Mesothelial cell of epicardium (in vitro differentiated cells): Measurements from ENCODE around the gene SMPDL3A. TPM values are rescaled to one million over a fixed set of nuclear protein-coding genes. Genes with fewer than 3 reads are reported as not detected.
A peak's percentile ranks its signal among the peaks of the same experiment; 100 is the strongest.

ENCODE experiments used
- DNase-seq, 2 experiments: peaks; one replicate each; pipeline ENCODE4 v3.0.0; 2021; ENCODE audit warnings: low spot score in 2 of 2; ENCODE audit not compliant: unreplicated experiment in 2 of 2
- H3K27ac Mint-ChIP-seq: 2 replicates; pipeline ENCODE4 v1.8.0; 2021; ENCODE audit warnings: mixed read lengths
- H3K27me3 Mint-ChIP-seq: 2 replicates; pipeline ENCODE4 v1.8.0; 2021; ENCODE audit warnings: low read depth, mixed read lengths
- H3K36me3 Mint-ChIP-seq: 2 replicates; pipeline ENCODE4 v1.8.0; 2021; ENCODE audit warnings: mixed read lengths
- H3K4me1 Mint-ChIP-seq: 2 replicates; pipeline ENCODE4 v1.8.0; 2021; ENCODE audit warnings: mixed read lengths
- H3K4me3 Mint-ChIP-seq: 2 replicates; pipeline ENCODE4 v1.8.0; 2021; ENCODE audit warnings: mild to moderate bottlenecking, moderate library complexity, mixed read lengths
- H3K9me3 Mint-ChIP-seq: 2 replicates; pipeline ENCODE4 v1.8.0; 2021; ENCODE audit warnings: mixed read lengths
- total RNA-seq: library from RNA; stranded (reverse); gene quantifications from 3 replicates; pipeline ENCODE4 v1.2.1, GENCODE V29; 2021
- TF ChIP-seq, protein P1 (sequence below): fragments of 200-600 bp; sonication (generic); IDR thresholded peaks from one replicate; pipeline ENCODE4 v1.5.0; 2021; ENCODE audit warnings: antibody characterized with exemption; ENCODE audit not compliant: unreplicated experiment

Gene SMPDL3A
- total RNA-seq, 1 donor from 2014 or later: 58.9 TPM

- no peak for DNase-seq
- peaks cover 7% of the 10 kb centered on the region for H3K9me3 Mint-ChIP-seq
- peaks cover 38% of the 10 kb centered on the region for H3K4me1 Mint-ChIP-seq
- H3K36me3 Mint-ChIP-seq: no peaks in the 10 kb centered on the region
- TF ChIP-seq, protein P1, sequence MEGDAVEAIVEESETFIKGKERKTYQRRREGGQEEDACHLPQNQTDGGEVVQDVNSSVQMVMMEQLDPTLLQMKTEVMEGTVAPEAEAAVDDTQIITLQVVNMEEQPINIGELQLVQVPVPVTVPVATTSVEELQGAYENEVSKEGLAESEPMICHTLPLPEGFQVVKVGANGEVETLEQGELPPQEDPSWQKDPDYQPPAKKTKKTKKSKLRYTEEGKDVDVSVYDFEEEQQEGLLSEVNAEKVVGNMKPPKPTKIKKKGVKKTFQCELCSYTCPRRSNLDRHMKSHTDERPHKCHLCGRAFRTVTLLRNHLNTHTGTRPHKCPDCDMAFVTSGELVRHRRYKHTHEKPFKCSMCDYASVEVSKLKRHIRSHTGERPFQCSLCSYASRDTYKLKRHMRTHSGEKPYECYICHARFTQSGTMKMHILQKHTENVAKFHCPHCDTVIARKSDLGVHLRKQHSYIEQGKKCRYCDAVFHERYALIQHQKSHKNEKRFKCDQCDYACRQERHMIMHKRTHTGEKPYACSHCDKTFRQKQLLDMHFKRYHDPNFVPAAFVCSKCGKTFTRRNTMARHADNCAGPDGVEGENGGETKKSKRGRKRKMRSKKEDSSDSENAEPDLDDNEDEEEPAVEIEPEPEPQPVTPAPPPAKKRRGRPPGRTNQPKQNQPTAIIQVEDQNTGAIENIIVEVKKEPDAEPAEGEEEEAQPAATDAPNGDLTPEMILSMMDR: no peak
- H3K27me3 Mint-ChIP-seq: no peaks in the 10 kb centered on the region
- no peak overlapping the region for H3K4me3 Mint-ChIP-seq
- peak overlapping the region; percentile 1 for H3K27ac Mint-ChIP-seq
These were observed 18.0 kb upstream of the SMPDL3A start for GRCh38 chr6:122770835-122771601.

GRCh38 chr6:122772724-122773415 is 16.2 kb upstream of the SMPDL3A start:
- Mint-ChIP-seq H3K9me3 (peaks cover 10% of the 10 kb centered on the region), H3K27ac (peak overlapping the region; percentile 80), H3K4me1 (peaks cover 34% of the 10 kb centered on the region), H3K36me3 (no peaks in the 10 kb centered on the region), H3K4me3 (no peak overlapping the region), H3K27me3 (no peaks in the 10 kb centered on the region)
- TF ChIP-seq, protein P1: no peak
- no peak for DNase-seq

GRCh38 chr6:122775975-122776374 is 13.1 kb upstream of the SMPDL3A start:
- Mint-ChIP-seq H3K4me1 (peaks cover 43% of the 10 kb centered on the region), H3K4me3 (no peak overlapping the region), H3K9me3 (peaks cover 10% of the 10 kb centered on the region), H3K27me3 (no peaks in the 10 kb centered on the region), H3K36me3 (no peaks in the 10 kb centered on the region), H3K27ac (no peak overlapping the region)
- DNase-seq: no peak
- TF ChIP-seq, protein P1: no peak

- Mint-ChIP-seq H3K4me3 (no peak overlapping the region), H3K9me3 (peaks cover 10% of the 10 kb centered on the region), H3K27me3 (no peaks in the 10 kb centered on the region), H3K4me1 (peaks cover 24% of the 10 kb centered on the region), H3K27ac (no peak overlapping the region), H3K36me3 (no peaks in the 10 kb centered on the region)
- no peak for DNase-seq
- TF ChIP-seq, protein P1: no peak
These were observed 10.8 kb upstream of the SMPDL3A start for GRCh38 chr6:122778302-122778701.

DNA sequence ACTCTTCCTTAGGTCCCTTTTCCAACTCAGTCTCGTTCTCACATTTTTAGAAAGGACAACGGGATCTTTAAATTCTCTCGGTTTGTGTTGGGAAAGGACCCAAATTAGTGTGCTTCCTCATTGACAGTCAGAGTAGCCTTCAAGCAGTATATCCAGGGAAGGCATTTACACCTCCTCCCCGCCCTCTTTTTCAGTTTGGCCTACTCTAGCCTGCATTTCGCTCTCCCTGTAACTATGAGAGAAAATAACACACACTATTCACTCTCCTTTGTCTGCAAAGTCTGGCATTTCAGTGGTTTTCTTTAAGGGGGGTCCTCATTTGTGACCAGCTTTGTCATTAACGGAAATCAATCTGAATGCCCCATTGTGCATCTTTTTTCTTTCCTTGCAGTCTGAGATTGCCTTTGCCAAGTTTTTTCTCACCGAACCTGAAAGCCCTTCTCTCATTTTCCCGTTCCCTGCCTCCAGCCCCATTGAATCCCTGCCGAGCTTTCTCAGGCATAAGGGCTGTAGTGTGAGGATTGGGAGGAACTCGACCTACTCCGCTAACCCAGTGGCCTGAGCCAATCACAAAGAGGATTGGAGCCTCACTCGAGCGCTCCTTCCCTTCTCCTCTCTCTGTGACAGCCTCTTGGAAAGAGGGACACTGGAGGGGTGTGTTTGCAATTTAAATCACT is 9.9 kb upstream of the SMPDL3A start:
- DNase-seq: no peak
- TF ChIP-seq, protein P1: no peak
- no peak overlapping the region for H3K4me3 Mint-ChIP-seq

More for the DNA sequence above, 9.9 kb upstream of the SMPDL3A start:
- Mint-ChIP-seq H3K36me3 (no peaks in the 10 kb centered on the region), H3K4me1 (peaks cover 18% of the 10 kb centered on the region), H3K9me3 (peaks cover 10% of the 10 kb centered on the region), H3K27me3 (no peaks in the 10 kb centered on the region), H3K27ac (no peak overlapping the region)
